ENCODE results near the gene HARBI1.
"Not testable (repeated sequence)": the region's sequence is repeated elsewhere in the genome, so short reads cannot be mapped to it uniquely, and the experiment has no call there.

The HARBI1 gene

GRCh38 chr11:46590740-46591605, 26.1 kb downstream of the HARBI1 start:
- Histone ChIP-seq H3K27me3 (ENCODE audit: insufficient read depth, low read length) (no peaks in the 10 kb centered on the region), H2BK5ac (ENCODE audit: low read depth, low read length, poor library complexity) (no peak overlapping the region), H2BK12ac (ENCODE audit: low read length) (no peak overlapping the region), H4K12ac (ENCODE audit: low read depth, low read length) (no peak overlapping the region), H3K4me3 (ENCODE audit: low read depth, low read length) (no peak overlapping the region), H3K4me2 (ENCODE audit: low read length) (no peak overlapping the region), H3K27ac (ENCODE audit: low read depth, low read length) (no peak overlapping the region), H2BK120ac (ENCODE audit: insufficient read depth, low read length, poor library complexity) (no peak overlapping the region), H3K36me3 (ENCODE audit: control insufficient read depth in 1 of 2, insufficient read depth in 2 of 2, low read length in 2 of 2) (peaks cover 0 to 1% of the 10 kb centered on the region in 2 experiments), H3K18ac (ENCODE audit: low read length) (no peak overlapping the region), H4K91ac (ENCODE audit: low read depth, low read length) (no peak overlapping the region), H3K9me3 (ENCODE audit: insufficient read depth, low read depth, low read length) (no peaks in the 10 kb centered on the region), H3K23ac (ENCODE audit: low read length) (no peak overlapping the region), H3K9ac (ENCODE audit: low read length) (no peak overlapping the region), H3K79me2 (ENCODE audit: control insufficient read depth, insufficient read depth, low read length, poor library complexity) (peaks cover 12% of the 10 kb centered on the region), H3K14ac (ENCODE audit: low read length) (no peak overlapping the region), H2AK5ac (ENCODE audit: low read length) (no peak overlapping the region), H3K4ac (ENCODE audit: low read depth, low read length) (peak overlapping the region; percentile 79), H3K79me1 (ENCODE audit: low read length) (peaks cover 4% of the 10 kb centered on the region), H3K4me1 (ENCODE audit: control insufficient read depth in 1 of 2, insufficient read depth in 2 of 2, low read length in 2 of 2) (peaks cover 0 to 3% of the 10 kb centered on the region in 2 experiments), H2AFZ (ENCODE audit: insufficient read depth, low read length, poor library complexity) (no peak overlapping the region), H4K8ac (ENCODE audit: low read depth, low read length) (no peak overlapping the region)
- WGBS (ENCODE audit: extremely low coverage, insufficient coverage, insufficient read length) = no CpG with 5 or more reads among the region's 11 CpGs
- peak in 1 of 2 donors; percentile 34 for DNase-seq

DNA sequence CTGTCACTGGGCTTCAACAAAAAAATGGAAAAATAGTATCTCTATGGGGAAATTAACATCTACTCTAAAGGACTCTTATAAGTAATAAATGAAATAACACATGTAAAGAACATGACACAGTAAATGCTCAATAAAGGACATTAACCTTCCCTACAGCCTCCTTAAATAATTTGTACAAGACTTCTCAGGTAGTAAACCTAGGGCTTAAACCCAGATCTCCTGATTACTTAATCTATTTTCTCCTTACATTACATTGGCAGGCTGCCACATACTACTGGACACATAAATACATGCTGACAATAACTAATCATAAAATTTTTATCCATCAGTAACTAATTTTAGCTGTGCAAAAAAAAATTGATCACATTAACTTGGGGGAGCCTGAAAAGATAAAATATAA, 28.1 kb downstream of the HARBI1 start:
- Histone ChIP-seq H3K27me3 (ENCODE audit: insufficient read depth, low read length) (no peaks in the 10 kb centered on the region), H3K4me2 (ENCODE audit: low read length) (no peak overlapping the region), H3K79me2 (ENCODE audit: control insufficient read depth, insufficient read depth, low read length, poor library complexity) (peaks cover 12% of the 10 kb centered on the region), H3K23ac (ENCODE audit: low read length) (no peak overlapping the region), H2AK5ac (ENCODE audit: low read length) (no peak overlapping the region), H4K8ac (ENCODE audit: low read depth, low read length) (no peak overlapping the region), H3K27ac (ENCODE audit: low read depth, low read length) (no peak overlapping the region), H4K12ac (ENCODE audit: low read depth, low read length) (no peak overlapping the region), H3K36me3 (ENCODE audit: control insufficient read depth in 1 of 2, insufficient read depth in 2 of 2, low read length in 2 of 2) (peaks cover 0 to 5% of the 10 kb centered on the region in 2 experiments), H2BK120ac (ENCODE audit: insufficient read depth, low read length, poor library complexity) (no peak overlapping the region), H2BK12ac (ENCODE audit: low read length) (no peak overlapping the region), H2BK5ac (ENCODE audit: low read depth, low read length, poor library complexity) (no peak overlapping the region), H3K14ac (ENCODE audit: low read length) (no peak overlapping the region), H3K9me3 (ENCODE audit: insufficient read depth, low read depth, low read length) (no peaks in the 10 kb centered on the region), H3K4me3 (ENCODE audit: low read depth, low read length) (no peak overlapping the region), H3K4ac (ENCODE audit: low read depth, low read length) (no peak overlapping the region), H3K18ac (ENCODE audit: low read length) (no peak overlapping the region), H3K9ac (ENCODE audit: low read length) (no peak overlapping the region), H3K79me1 (ENCODE audit: low read length) (peaks cover 4% of the 10 kb centered on the region), H3K4me1 (ENCODE audit: control insufficient read depth in 1 of 2, insufficient read depth in 2 of 2, low read length in 2 of 2) (peaks cover 0 to 3% of the 10 kb centered on the region in 2 experiments), H2AFZ (ENCODE audit: insufficient read depth, low read length, poor library complexity) (no peak overlapping the region), H4K91ac (ENCODE audit: low read depth, low read length) (no peak overlapping the region)
- no peak for DNase-seq

DNA sequence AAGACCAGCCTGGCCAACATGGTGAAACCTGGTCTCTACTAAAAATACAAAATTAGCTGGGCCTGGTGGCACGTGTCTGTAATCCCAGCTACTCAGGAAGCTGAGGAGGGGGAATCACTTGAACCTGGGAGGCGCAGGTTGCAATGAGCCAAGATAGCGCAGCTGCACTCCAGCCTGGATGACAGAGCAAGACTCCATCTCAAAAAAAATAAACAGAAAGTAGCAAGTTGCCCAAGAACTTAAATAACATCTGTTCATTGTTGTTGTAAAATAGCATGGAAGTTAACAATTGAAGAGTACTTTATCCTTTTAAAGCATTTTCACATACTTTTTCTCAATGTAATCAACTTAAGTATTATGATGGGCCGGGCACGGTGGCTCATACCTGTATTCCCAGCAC, 28.9 kb downstream of the HARBI1 start:
- peaks cover 5% of the 10 kb centered on the region for H3K79me2 ChIP-seq (ENCODE audit: control insufficient read depth, insufficient read depth, low read length, poor library complexity)
- DNase-seq = no peak
- no peaks in the 10 kb centered on the region for H3K9me3 ChIP-seq (ENCODE audit: insufficient read depth, low read depth, low read length)
- no peak overlapping the region for H3K9ac ChIP-seq (ENCODE audit: low read length)
- no peaks in the 10 kb centered on the region for H3K27me3 ChIP-seq (ENCODE audit: insufficient read depth, low read length)
- H3K4me1 ChIP-seq (ENCODE audit: control insufficient read depth in 1 of 2, insufficient read depth in 2 of 2, low read length in 2 of 2) = peaks cover 0 to 3% of the 10 kb centered on the region in 2 experiments
- no peak overlapping the region for H2AFZ ChIP-seq (ENCODE audit: insufficient read depth, low read length, poor library complexity)
- H4K8ac ChIP-seq (ENCODE audit: low read depth, low read length) = no peak overlapping the region
- WGBS (ENCODE audit: extremely low coverage, insufficient coverage, insufficient read length) = no CpG with 5 or more reads among the region's 5 CpGs
- no peak overlapping the region for H3K27ac ChIP-seq (ENCODE audit: low read depth, low read length)
- H3K18ac ChIP-seq (ENCODE audit: low read length) = no peak overlapping the region
- H3K14ac ChIP-seq (ENCODE audit: low read length) = no peak overlapping the region
- H3K4me2 ChIP-seq (ENCODE audit: low read length) = no peak overlapping the region
- no peak overlapping the region for H3K4me3 ChIP-seq (ENCODE audit: low read depth, low read length)
- H2BK5ac ChIP-seq (ENCODE audit: low read depth, low read length, poor library complexity) = no peak overlapping the region
- peak overlapping the region; percentile 89 for H3K4ac ChIP-seq (ENCODE audit: low read depth, low read length)
- H3K23ac ChIP-seq (ENCODE audit: low read length) = no peak overlapping the region
- no peak overlapping the region for H2BK12ac ChIP-seq (ENCODE audit: low read length)
- no peaks in the 10 kb centered on the region for H3K79me1 ChIP-seq (ENCODE audit: low read length)
- H3K36me3 ChIP-seq (ENCODE audit: control insufficient read depth in 1 of 2, insufficient read depth in 2 of 2, low read length in 2 of 2) = peaks cover 0 to 5% of the 10 kb centered on the region in 2 experiments
- no peak overlapping the region for H2BK120ac ChIP-seq (ENCODE audit: insufficient read depth, low read length, poor library complexity)
- no peak overlapping the region for H2AK5ac ChIP-seq (ENCODE audit: low read length)
- H4K12ac ChIP-seq (ENCODE audit: low read depth, low read length) = no peak overlapping the region
- H4K91ac ChIP-seq (ENCODE audit: low read depth, low read length) = no peak overlapping the region

- not testable (repeated sequence) for H3K4me3 ChIP-seq (ENCODE audit: low read depth, low read length); H3K14ac ChIP-seq (ENCODE audit: low read length); H3K4ac ChIP-seq (ENCODE audit: low read depth, low read length); H4K91ac ChIP-seq (ENCODE audit: low read depth, low read length); H3K18ac ChIP-seq (ENCODE audit: low read length); DNase-seq; H3K27me3 ChIP-seq (ENCODE audit: insufficient read depth, low read length); H3K79me2 ChIP-seq (ENCODE audit: control insufficient read depth, insufficient read depth, low read length, poor library complexity); H3K27ac ChIP-seq (ENCODE audit: low read depth, low read length); H4K12ac ChIP-seq (ENCODE audit: low read depth, low read length); H3K79me1 ChIP-seq (ENCODE audit: low read length); H3K4me1 ChIP-seq (ENCODE audit: control insufficient read depth in 1 of 2, insufficient read depth in 2 of 2, low read length in 2 of 2); H3K9ac ChIP-seq (ENCODE audit: low read length); H2BK12ac ChIP-seq (ENCODE audit: low read length); H2AFZ ChIP-seq (ENCODE audit: insufficient read depth, low read length, poor library complexity); H4K8ac ChIP-seq (ENCODE audit: low read depth, low read length); H3K4me2 ChIP-seq (ENCODE audit: low read length); H3K23ac ChIP-seq (ENCODE audit: low read length); H2BK5ac ChIP-seq (ENCODE audit: low read depth, low read length, poor library complexity); H2BK120ac ChIP-seq (ENCODE audit: insufficient read depth, low read length, poor library complexity); H2AK5ac ChIP-seq (ENCODE audit: low read length); H3K9me3 ChIP-seq (ENCODE audit: insufficient read depth, low read depth, low read length); H3K36me3 ChIP-seq (ENCODE audit: control insufficient read depth in 1 of 2, insufficient read depth in 2 of 2, low read length in 2 of 2)
- WGBS (ENCODE audit: extremely low coverage, insufficient coverage, insufficient read length) = no CpG with 5 or more reads among the region's 1 CpG
These were observed 33.5 kb downstream of the HARBI1 start for GRCh38 chr11:46583513-46583912.
